ENCODE results near the gene PRKAA1. TPM values are rescaled to one million over a fixed set of nuclear protein-coding genes. Genes with fewer than 3 reads are reported as not detected.

Gene PRKAA1
- total RNA-seq = 32.3 TPM

DNA sequence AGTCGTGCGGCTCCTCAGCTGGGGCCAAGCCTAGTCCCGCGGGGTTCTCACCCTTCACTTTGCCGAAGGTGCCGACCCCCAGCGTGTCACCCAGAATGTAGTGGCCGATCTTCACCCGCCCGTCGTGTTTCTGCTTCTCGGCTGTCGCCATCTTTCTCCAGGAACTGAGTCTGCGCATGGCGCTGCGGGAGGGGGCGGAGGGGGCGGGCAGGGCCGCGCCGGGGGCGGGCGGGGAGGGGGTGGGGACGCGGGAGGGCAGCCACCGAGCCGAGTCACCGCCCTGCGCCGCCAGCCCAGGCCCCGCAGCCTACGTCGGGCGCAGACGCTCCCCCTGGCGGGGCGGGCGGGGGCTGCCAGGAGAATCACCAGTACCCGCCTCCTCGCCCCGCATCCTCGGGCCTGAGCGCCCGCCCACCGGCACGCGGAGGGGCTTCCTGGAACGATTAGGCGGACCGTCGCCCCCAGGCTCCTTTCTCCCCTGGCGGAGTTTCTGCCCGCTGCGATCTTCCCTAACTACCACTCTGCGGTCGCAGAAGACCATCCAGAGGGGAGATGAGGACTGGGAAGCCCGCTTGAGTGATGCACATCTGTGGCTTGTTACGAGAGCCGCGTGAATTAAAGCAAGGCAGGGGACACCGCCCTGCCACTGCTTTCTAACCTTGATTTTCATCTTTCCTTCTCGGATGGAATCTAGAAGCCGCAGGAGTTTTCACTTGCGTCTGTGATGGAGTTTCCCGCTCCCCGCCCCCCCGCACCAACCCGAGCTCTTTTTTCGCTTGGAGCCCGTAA lies at the start of gene PRKAA1:
Gene PRKAA1, minus strand, starts transcription at position 363 of the 789 bp plus-strand sequence. Its CDS starts 185 bp downstream, at position 178.
- ATAC-seq = peak; percentile 98

DNA sequence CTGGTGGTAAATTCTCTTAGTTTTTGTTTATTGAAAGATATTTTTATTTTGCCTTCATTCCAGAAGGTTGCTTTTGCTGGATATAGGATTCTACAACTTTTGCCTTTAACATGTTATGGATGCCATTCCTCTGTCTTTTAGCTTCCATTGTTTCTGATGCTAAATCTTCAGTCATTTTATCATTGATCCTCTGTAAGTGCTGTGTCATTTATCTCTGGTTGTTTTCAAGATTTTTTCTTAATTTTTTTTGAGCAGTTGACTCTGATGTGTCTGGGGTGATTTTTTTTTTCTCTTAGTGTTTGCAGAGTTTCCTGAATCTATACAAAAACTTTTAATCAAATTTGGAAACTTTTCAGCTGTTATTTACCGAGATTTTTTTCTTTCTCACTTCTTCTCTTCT lies 49.4 kb upstream of the PRKAA1 start:
- no peak for ATAC-seq

DNA sequence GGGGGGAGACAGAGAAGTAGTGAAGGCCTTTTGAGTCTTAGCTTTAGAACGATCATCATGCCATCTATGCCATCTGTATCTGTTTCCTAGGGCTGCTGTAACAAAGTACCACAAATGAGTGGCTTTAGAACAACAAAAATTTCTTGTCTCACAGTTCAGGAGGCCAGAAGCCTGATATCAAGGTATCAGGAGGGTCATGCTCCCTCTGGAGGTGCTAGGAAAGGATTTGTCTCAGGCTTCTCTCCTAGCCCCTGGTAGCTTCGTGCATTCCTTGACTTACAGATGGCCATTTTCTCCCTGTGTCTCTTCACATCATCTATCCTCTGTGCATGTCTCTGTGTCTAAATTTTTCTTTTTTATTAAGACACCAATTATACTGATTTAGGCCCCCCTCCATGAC lies 48.2 kb upstream of the PRKAA1 start:
- no peak for ATAC-seq

DNA sequence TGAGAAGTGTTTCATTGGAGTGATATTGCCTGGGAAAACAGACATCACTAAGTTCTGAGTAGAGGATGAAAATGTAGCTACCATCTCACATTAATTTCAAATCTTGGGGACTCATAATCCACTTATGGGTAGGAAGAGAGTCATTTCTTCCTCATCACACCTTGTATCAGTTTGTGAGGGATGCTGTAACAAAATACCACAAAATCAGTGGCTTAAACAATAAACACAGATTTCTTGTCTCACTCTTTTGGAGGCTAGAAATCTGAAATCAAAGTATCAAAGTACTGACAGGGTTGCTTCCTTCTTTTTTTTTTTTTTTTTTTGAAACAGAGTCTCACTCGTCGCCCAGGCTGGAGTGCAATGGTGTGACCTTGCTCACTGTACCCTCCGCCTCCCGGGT lies 46.4 kb upstream of the PRKAA1 start:
- no peak for ATAC-seq

DNA sequence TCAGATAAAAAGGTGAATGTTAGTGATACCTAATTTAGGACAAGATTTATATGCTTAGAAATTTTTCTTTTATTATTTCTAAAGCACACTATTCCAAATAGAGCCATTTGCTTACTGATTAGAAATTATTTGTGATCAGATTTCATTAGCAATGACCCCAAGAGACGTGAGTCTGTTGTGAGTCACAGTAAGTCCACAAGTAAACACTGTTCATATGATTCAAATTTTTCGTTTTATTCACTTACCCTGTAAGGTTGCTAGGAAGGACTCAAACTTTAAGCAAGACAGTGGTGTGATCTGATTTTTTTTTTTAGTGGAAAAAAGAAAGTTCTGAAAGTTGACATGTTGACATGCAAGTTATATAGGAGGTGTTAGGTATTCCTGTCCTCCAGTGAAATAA lies 44.2 kb upstream of the PRKAA1 start:
- ATAC-seq = peak; percentile 68

DNA sequence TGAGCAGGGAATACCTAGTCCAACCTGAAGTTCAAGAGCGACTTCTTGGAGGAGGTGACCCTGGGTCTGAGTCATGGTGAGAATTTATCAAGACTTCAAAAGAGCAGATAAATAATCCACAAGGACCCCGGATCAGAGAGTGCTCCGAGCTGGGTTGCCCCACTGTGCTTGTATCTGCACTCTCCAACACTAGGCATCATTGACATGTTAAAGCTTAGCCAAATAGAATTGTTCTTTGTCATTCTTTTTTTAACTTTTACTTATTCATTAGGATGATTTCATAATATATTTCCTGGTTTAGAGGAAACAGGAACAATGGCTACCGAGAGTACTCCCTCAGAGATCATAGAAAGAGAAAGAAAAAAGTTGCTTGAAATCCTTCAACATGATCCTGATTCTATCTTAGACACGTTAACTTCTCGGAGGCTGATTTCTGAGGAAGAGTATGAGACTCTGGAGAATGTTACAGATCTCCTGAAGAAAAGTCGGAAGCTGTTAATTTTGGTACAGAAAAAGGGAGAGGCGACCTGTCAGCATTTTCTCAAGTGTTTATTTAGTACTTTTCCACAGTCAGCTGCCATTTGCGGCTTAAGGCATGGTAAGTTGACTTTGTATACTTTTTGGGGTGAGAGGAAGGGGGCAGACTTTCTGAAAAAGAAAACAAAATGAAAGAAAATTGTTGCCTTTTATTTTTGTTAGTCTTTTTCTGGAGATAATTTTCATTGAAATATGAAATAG lies 43.1 kb upstream of the PRKAA1 start, which contains the start of gene CARD6:
Gene CARD6, plus strand, starts transcription at position 300 of the 738 bp plus-strand sequence. Its CDS starts 16 bp downstream, at position 316.
- ATAC-seq = peak; percentile 60

DNA sequence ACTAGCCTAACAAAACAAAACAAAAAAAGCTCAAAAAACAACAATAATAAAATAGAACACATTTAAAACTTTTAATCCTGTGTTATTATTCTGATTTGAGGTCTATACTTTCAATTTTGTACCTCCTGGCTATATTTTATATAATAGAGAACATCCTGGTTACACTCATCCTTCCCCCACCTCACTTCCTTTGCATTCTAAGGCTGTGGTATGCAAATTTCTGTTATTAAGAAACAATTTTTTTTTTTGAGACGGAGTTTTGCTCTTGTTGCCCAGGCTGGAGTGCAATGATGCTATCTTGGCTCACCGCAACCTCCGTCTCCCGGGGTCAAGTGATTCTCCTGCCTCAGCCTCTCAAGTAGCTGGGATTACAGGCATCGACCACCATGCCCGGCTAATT lies 39.9 kb upstream of the PRKAA1 start:
- ATAC-seq = no peak

DNA sequence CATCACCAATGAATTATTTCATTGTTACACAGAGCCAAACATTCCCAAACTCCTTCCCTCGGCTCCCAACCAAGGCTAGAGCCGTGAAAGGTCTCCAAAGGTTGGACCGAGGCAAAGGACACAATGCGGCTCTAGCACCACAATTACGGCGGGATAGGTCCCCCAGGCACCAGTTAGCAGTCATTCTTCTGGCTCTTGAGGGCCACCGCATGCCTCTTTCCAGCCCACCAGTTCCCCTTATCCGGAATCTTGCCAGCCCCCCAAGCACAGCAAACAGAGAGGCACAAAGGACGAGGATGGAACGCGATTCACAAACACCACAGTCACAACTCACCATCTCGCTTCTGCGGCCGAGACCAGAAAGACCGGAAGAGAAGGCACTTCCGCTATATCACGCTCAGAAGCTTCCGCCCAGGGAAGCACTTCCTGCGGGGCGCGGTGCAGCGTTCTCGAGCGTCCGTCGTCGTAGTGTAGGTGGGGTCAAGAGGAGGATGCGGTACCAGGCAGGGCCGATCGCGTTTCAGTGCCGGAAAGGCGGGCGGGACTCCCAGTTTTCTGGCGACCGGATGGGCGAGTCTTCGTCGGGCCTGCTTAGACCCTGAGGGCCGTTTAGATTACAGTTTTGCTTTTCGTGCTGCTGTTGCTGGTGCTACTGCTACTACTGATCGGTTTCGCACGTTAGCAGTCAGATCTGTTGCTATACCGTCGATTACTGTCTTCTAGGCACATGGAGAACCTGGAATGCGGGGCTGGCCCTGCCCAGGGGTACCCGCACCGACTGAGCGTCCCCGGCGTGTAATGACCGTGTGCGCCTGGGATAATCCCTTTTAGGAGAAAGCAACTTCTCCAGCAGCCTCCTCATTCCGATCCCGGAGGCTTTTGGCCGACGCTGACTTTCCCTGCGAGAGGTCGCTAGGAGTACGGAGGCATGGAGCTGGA lies 36.9 kb upstream of the PRKAA1 start, which contains the start of gene RPL37:
Gene RPL37, minus strand, starts transcription at position 374 of the 939 bp plus-strand sequence. Its CDS starts 37 bp downstream, at position 337.
- peak; percentile 99 for ATAC-seq

DNA sequence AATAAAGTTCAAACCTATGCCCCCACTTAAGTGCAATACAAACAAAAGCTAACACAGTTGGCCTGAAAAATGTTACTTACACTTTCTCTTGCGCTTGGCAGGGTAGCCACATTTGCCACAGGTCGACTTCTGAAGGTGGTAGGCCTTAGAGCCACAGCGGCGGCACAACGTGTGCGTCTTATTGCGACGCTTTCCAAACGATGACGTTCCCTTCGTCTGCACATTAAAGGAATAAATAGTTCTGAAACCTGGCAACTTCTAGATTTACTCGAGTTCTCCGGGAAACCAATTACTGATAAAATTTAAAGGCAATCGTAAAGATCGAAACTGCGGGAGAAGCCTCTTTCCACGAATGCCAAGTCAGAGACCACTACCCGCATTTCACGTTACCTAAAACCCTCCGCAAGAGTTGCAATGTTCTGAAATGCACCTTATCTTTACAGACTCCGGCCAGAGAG lies 36.2 kb upstream of the PRKAA1 start:
- no peak for ATAC-seq

DNA sequence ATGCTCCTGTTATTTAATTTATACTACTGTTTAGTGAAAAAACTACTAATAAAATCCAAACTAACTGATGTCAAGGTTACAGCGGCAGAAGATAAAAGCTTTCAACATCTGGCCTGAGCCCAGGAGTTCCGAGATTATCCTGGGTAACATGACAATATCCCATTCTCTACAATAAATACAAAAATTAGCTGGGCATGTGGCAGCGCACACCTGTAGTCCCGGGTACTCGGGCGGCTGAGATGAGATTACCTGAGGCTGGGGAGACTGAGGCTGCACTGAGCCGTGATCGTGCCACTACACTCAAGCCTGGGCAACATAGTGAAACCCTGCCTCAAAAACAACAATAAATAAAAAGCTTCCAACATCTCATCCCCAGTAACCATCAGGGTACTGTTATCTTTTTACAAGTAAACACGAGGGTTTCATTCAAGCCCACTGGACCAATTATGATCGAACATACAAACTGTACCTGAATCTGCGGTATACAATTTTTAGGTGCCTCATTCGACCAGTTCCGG lies 35.6 kb upstream of the PRKAA1 start:
- ATAC-seq = no peak

DNA sequence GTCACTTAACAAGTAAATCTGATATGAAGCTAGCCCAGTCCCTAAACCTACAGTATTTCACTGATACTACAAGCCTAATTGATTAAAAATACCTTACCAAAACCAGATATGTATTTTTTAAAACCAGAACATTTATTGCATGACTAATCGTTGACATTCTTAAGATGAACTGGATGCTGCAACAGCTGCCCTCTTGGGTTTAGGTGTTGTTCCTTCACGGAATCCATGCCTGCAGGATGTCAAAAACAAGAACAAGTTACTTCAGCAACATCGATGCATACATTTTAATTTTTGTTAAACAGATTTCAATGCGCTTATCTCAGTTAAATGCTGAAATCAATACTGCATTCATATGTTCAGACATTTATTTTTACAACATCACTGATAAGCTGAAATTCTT lies 34.2 kb upstream of the PRKAA1 start:
- ATAC-seq = no peak

DNA sequence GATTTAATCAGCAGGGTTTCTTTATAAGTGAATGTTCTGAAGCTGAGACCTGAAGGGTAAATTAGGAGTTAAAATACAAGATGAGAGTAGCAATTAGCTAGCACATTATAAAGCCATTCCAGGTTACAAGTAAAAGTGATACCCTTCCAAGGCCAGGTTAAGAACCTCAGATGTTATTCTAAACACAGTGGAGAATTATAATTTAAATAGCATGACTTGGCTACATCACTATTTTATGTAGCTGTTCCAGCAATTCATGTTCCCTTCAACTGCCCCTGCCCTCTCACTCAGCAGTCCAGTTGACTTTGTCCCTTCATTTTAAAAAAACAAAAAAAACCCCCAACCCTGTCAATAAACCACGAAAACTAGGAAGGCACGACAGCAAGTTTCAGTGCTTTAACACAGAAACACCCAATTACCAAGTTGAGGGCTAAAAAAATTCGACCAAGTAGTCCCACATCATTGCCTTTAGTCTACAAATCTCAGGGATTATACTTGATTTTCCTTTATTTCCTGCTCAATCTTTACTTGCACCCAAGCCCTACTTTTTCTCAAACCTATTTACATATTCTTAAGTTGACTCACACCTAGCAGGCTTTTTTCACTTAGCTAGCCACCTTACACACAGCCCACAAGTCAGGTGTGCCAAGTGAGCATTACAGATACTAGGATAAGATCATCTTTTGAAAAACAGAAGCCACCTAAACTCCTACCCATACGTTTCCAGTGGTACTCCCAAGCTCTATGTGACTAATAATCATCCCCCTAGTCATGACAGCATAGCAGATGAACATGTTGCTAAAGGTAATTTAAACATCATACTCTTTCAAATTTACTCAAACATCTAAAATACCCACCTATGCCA lies 33.4 kb upstream of the PRKAA1 start:
- no peak for ATAC-seq

DNA sequence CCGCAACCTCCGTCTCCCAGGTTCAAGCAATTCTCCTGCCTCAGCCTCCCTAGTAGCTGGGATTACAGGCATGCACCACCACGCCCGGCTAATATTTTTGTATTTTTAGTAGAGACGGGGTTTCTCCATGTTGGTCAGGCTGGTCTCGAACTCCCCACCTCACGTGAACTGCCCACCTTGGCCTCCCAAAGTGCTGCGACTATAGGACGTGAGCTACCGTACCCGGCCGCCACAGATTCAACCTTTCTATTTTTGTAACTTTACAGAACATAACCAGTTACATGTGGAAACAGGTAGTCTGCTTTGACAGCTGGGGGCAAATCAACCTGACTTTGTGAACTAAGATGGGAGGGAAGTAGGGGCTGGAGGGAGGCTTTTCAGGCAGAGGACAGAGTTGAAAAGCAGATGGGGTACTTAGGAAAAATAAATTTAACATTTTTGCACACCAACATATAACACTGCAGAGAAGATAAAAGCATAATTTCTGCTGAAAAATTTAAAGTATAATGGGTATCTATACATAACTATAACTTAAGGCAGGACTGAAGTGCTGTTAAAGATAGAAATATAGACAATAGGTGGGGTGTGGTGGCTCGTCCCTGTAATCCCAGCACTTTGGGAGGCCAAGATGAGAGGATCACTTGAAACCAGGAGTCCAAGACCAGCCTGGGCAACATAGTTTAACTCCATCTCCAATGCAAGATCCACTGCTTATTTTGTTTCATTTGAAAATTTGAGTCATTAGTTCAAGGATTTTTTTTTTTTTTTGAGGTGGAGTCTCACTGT lies 31.8 kb upstream of the PRKAA1 start:
- no peak for ATAC-seq

DNA sequence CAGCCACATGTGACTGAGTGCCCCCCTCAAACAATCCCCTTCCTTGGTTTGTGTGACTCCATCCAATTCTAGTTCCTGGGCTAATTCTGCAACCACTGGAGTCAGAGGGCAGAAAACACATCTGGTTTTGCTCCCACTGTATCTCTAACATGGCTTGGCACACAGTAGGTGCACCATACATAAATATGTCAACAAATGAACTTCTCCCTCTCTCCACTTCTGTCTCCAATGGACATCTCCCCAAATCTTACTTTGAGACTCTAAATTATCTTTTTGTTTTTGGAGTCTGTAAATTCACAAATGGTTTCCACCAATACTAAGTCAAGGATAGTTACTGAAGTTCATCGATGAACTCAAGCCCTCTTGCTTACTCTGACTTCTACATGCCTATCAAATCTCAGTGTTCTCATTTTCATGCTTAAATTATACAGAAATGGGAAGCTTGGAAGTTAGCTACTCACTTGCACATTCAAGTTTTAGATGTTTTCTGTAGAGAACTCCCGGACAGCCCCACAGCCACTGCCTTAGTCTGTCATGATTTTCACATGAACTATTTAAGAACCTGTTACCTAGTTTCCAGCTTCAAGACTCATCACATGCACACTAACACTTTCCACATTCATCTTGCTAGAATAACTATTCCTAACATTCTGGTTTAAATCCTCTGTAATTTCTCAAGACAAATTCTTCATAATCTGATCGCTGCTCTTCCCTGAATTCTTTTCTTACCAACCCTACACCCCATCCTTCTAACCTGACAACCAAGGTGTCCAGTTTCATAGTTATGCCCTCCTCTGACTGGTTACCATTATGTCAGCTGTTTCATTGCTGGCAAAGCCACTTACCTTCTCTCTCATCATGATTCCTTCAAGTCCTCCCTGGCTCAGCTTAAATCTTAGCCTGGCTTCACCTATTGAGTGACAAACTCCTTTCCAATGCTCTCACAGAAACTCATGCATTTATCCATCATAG lies 30.8 kb upstream of the PRKAA1 start:
- no peak for ATAC-seq

DNA sequence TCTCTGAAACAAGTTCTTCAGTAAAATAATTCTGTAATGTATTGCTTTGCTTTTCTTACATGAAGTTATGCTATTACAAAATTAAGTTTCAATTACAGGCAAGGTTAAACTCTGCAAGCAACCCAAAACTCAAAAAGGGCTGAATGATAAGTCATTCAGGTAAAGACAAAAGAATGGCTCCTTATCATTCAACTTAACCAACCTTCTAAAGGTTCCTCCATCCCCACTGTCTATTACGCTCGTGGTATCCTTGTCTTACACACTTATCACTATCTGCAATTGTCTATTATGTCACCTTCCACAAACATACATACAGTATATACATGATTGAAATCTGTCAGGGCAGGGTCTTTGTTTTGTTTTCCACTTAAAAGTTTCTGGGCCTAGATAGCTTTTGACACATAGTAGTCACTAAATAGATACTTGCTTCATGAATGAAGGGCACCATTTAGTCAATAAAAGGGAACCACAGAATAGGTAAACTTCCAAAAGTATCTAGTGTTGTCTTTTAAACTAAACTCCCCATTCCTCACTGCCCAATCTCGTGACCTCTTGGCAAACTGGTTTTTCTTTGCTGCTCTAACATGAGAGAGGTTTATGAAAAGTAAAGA lies 30.0 kb upstream of the PRKAA1 start:
- no peak for ATAC-seq

DNA sequence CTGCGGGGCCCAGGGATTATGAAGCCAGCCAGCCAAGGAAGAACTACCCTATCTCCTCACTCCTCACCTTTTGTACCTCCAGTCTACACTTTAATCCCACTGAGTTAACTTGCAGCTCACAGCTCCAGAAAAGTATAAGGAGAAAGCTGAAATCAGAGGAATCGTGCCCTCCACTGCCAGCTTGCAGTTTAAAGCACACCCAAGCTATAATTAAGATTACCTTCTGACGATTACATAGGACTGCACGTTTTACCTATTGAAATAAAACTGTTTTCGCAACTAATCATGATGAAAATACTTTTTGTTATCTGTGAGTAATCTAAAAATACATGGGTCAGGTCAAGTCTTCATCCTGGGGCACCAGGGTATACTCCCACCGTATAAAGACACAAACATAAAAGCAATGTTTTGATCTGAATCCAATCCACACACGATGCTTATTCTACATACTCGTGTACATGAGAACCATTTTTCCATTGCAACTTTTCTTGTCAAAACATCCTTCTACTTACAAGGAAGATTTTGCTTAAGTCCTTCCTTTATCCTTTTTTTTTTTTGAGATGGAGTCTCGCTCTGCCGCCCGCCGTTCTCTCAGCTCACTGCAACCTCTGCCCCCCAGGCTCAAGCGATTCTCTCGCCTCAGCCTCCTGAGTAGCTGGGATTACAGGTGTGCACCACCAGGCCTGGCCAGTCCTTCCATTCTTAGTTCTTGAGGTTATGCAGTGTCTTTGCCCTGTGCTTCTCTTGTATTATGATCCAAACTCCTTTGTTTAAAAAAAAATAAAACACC lies 29.2 kb upstream of the PRKAA1 start:
- no peak for ATAC-seq

DNA sequence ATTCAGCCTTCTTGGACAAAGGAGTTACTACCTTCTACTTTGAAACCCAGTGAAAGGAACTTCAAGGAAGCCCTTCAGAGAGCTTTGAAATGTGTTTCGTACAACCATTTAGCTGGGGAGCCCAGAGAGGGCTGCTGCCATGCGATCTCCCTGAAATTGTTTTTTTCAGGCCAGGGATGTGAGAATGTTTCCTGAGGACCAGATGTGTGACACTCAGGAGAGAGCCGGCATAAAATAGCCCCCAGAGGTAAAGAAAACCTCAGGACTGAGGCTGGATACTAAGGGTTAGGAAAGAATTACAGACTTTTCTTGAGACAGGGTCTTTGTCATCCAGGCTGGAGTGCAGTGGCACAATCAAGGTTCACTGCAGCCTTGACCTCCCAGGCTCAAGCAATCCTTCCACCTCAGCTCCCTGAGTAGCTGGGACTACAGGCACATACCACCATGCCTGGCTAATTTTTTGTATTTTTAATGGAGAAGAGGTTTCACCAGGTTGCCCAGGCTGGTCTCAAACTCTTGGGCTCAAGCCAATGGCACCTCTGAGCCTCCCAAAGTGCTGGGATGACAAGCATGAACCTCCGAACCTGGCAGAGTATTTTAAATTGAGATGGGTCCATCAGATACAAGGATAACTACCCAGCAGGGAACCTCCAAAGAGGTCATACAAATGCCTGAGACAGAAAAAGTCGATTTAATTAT lies 28.5 kb upstream of the PRKAA1 start:
- no peak for ATAC-seq
